CD4-positive, alpha-beta T cell treated with Interferon alpha-2 for 1 hour (primary cell): ENCODE measurements around the gene MBOAT1.
"Not testable (repeated sequence)": the region's sequence is repeated elsewhere in the genome, so short reads cannot be mapped to it uniquely, and the experiment has no call there.

Experiments
- DNase-seq, 2 donors: peaks; one replicate each; pipeline ENCODE4 v3.0.0-alpha.2; 2020 to 2022

Gene MBOAT1

GRCh38 chr6:20168690-20169089, 43.6 kb downstream of the MBOAT1 start:
- no peak for DNase-seq

- no peak for DNase-seq
Observed at GRCh38 chr6:20167601-20168000, 44.7 kb downstream of the MBOAT1 start.

- DNase-seq: no peak
Observed at GRCh38 chr6:20166210-20166609, 46.1 kb downstream of the MBOAT1 start.

GRCh38 chr6:20162515-20162914, 49.8 kb downstream of the MBOAT1 start:
- no peak for DNase-seq

- no peak for DNase-seq
Observed at GRCh38 chr6:20160541-20161283, 51.6 kb downstream of the MBOAT1 start.

- DNase-seq: no peak
Observed at GRCh38 chr6:20159781-20160540, 52.3 kb downstream of the MBOAT1 start.

- DNase-seq: no peak
Observed at GRCh38 chr6:20159098-20159497, 53.2 kb downstream of the MBOAT1 start.

- DNase-seq: no peak
Observed at GRCh38 chr6:20158676-20159075, 53.6 kb downstream of the MBOAT1 start.

- no peak for DNase-seq
Observed at GRCh38 chr6:20156824-20157223, 55.4 kb downstream of the MBOAT1 start.

- no peak for DNase-seq
Observed at GRCh38 chr6:20154753-20155152, 57.5 kb downstream of the MBOAT1 start.

GRCh38 chr6:20153194-20153593, 59.1 kb downstream of the MBOAT1 start:
- DNase-seq: no peak

- no peak for DNase-seq
Observed at GRCh38 chr6:20148433-20148832, 63.8 kb downstream of the MBOAT1 start.

- DNase-seq: no peak
Observed at GRCh38 chr6:20147469-20147868, 64.8 kb downstream of the MBOAT1 start.

- DNase-seq: not testable (repeated sequence)
Observed at GRCh38 chr6:20146831-20147230, 65.4 kb downstream of the MBOAT1 start.

- no peak for DNase-seq
Observed at GRCh38 chr6:20146291-20146690, 66.0 kb downstream of the MBOAT1 start.

- no peak for DNase-seq
Observed at GRCh38 chr6:20142866-20143265, 69.4 kb downstream of the MBOAT1 start.

GRCh38 chr6:20141931-20142330, 70.3 kb downstream of the MBOAT1 start:
- no peak for DNase-seq

- DNase-seq: not testable (repeated sequence)
Observed at GRCh38 chr6:20139127-20139963, 72.9 kb downstream of the MBOAT1 start.

GRCh38 chr6:20137837-20138236, 74.4 kb downstream of the MBOAT1 start:
- DNase-seq: no peak

GRCh38 chr6:20137240-20137639, 75.0 kb downstream of the MBOAT1 start:
- DNase-seq: no peak

- no peak for DNase-seq
Observed at GRCh38 chr6:20135677-20136268, 76.5 kb downstream of the MBOAT1 start.

GRCh38 chr6:20134613-20135012, 77.7 kb downstream of the MBOAT1 start:
- no peak for DNase-seq
